Right atrium auricular region (tissue), 2 donors: ENCODE data around the gene GRIA3. TPM values are rescaled to one million over a fixed set of nuclear protein-coding genes. Genes with fewer than 3 reads are reported as not detected.

Source experiments
- DNase-seq: peaks from one replicate; pipeline ENCODE4 v3.0.0-alpha.2; 2019; ENCODE audit warnings: low spot score
- H3K27ac ChIP-seq, 2 donors: fragments of 200-600 bp; sonication (generic); 1 replicate in 1 of 2; 2 replicates in 1 of 2; pipeline ENCODE4 v1.5.1; 2016 to 2019
- H3K27me3 ChIP-seq, 2 donors: fragments of 200-600 bp; sonication (generic); one replicate each; pipeline versions ENCODE4 v1.5.1 to v1.6.0; 2017 to 2019
- H3K36me3 ChIP-seq: fragments of 200-600 bp; sonication (generic); one replicate; pipeline ENCODE4 v1.5.1; 2016
- H3K4me1 ChIP-seq, 2 donors: fragments of 200-600 bp; sonication (generic); one replicate each; pipeline versions ENCODE4 v1.5.1 to v1.6.0; 2017 to 2019
- H3K4me3 ChIP-seq, 2 donors: fragments of 200-600 bp; sonication (generic); 1 replicate in 1 of 2; 2 replicates in 1 of 2; pipeline ENCODE4 v1.5.1; 2017 to 2019; ENCODE audit warnings: mild to moderate bottlenecking in 1 of 2, moderate library complexity in 1 of 2
- H3K9me3 ChIP-seq, 2 donors: fragments of 200-600 bp; sonication (generic); one replicate each; pipeline ENCODE4 v1.5.1; 2019
- total RNA-seq, 2 donors: library from RNA; depleted of rRNA; stranded (reverse); fragments of >200 nt; gene quantifications; one replicate each; pipeline ENCODE4 v1.1.0, GENCODE V29; 2016
- TF ChIP-seq, protein P1 (sequence below), 2 donors: fragments of 200-600 bp; sonication (generic); IDR thresholded peaks; one replicate each; pipeline ENCODE4 v1.5.1; 2019; ENCODE audit warnings: antibody characterized with exemption in 2 of 2

GRIA3 gene
- total RNA-seq, 2 donors from 2014 or later, result 0.74 to 1.0 TPM

DNA sequence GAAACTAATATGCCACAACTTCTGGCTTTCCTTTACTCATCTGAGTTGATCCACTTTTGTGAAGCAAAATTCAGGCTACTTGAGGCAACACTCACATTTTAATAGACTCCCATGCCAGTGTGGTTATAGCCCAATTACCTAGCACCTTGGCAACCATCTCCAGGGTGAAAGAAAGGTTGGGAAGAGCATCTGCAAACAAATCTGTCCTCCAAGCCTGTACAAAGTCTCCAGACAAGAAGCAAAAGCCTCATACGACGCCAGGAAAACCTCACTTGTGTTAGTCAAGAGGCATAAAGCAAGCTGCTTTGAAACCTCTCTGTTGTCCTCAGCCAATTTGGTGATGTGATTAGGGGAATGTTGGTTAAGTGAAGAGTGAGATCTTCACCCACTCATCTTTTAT, 302.2 kb downstream of the GRIA3 start:
- no peak for DNase-seq
- no peaks in the 10 kb centered on the region for H3K36me3 ChIP-seq
- TF ChIP-seq, protein P1, sequence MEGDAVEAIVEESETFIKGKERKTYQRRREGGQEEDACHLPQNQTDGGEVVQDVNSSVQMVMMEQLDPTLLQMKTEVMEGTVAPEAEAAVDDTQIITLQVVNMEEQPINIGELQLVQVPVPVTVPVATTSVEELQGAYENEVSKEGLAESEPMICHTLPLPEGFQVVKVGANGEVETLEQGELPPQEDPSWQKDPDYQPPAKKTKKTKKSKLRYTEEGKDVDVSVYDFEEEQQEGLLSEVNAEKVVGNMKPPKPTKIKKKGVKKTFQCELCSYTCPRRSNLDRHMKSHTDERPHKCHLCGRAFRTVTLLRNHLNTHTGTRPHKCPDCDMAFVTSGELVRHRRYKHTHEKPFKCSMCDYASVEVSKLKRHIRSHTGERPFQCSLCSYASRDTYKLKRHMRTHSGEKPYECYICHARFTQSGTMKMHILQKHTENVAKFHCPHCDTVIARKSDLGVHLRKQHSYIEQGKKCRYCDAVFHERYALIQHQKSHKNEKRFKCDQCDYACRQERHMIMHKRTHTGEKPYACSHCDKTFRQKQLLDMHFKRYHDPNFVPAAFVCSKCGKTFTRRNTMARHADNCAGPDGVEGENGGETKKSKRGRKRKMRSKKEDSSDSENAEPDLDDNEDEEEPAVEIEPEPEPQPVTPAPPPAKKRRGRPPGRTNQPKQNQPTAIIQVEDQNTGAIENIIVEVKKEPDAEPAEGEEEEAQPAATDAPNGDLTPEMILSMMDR (IDR thresholded peaks at IDR 0.05), result no peak
- no peaks in the 10 kb centered on the region for H3K4me1 ChIP-seq
- no peaks in the 10 kb centered on the region for H3K9me3 ChIP-seq
- no peak overlapping the region for H3K4me3 ChIP-seq
- no peaks in the 10 kb centered on the region for H3K27me3 ChIP-seq
- no peak overlapping the region for H3K27ac ChIP-seq

DNA sequence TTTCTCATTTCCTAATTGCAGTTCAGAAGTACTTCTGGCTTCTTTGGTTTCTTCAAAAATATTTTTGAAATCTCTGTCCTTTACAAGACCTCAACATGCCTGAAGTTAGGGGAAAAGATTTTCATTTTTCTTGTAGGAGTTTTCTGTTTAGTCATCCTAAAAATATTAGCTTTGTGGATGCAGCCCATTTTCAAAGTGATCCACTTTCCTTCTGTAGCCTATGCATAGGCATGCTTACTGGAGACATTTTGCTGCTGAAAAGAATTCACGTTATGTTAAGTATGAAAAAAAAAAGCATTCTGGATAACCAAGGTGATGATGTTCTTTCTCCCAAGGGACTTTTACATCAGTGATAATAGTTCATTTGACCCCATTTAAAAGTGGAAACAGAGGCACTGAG, 303.2 kb downstream of the GRIA3 start:
- no peaks in the 10 kb centered on the region for H3K4me1 ChIP-seq
- H3K9me3 ChIP-seq, result no peaks in the 10 kb centered on the region
- H3K36me3 ChIP-seq, result no peaks in the 10 kb centered on the region
- no peaks in the 10 kb centered on the region for H3K27me3 ChIP-seq
- no peak overlapping the region for H3K27ac ChIP-seq
- DNase-seq, result no peak
- H3K4me3 ChIP-seq, result no peak overlapping the region
- TF ChIP-seq, protein P1 (IDR thresholded peaks at IDR 0.05), result no peak

DNA sequence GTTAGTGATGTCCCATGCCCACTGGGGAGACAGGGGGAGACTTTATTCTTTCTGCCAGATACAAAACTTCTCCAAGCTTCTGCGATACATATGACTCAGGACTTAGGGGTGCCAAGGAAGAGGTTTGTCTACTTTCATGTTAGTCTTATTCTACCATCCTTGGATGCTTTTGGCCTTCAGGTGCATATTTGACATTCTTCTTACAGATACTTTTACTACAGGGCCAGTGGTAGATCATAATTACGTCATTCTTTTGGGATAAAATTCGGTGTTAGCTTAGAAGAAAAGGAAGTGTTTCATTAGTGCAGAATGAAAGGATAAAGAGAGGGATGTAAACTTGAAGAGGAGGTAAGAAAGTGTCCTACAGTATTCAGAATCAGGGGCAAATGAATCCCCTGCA, 303.6 kb downstream of the GRIA3 start:
- H3K4me1 ChIP-seq, result no peaks in the 10 kb centered on the region
- DNase-seq, result no peak
- no peaks in the 10 kb centered on the region for H3K36me3 ChIP-seq
- TF ChIP-seq, protein P1 (IDR thresholded peaks at IDR 0.05), result no peak
- H3K27me3 ChIP-seq, result no peaks in the 10 kb centered on the region
- H3K4me3 ChIP-seq, result no peak overlapping the region
- H3K9me3 ChIP-seq, result no peaks in the 10 kb centered on the region
- no peak overlapping the region for H3K27ac ChIP-seq

DNA sequence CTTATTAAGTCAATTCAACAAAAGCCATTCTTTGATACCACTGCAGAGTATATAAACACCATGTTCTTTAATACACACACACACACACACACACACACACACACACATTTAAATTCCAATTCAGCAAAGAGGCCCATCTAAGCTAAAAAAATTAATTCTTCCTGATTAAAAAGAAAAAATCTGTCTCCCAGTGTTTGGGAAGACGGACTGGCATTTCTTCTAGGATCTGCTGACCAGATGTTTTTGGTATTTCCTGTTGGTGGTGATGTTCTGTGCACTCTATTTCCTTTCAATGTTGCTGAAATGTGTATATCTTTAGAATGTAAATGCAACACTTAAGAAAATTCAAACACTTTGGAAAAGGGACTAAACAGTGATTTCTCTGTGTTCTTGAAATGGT, 304.9 kb downstream of the GRIA3 start:
- TF ChIP-seq, protein P1 (IDR thresholded peaks at IDR 0.05), result no peak
- Histone ChIP-seq H3K27me3 (no peaks in the 10 kb centered on the region), H3K9me3 (no peaks in the 10 kb centered on the region), H3K4me3 (no peak overlapping the region), H3K36me3 (no peaks in the 10 kb centered on the region), H3K4me1 (no peaks in the 10 kb centered on the region), H3K27ac (no peak overlapping the region)
- DNase-seq, result no peak

DNA sequence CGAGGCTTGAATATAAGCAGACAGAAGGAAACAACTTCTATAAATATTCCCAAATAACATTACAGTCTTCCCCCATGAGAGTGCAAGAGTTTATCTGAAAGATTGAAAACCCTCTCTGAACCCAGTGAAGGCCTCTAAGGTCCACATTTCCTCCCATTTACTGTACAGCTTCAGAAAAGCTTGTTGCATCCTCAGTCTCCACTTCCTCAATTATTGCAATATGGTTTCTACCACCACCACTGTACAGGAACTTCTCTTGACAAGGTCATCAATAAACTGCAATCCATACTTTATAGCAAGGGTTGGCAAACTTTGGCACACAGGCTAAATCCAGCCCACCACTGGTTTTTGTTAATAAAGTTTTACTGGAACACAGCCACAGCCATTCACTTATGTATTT, 309.8 kb downstream of the GRIA3 start:
- TF ChIP-seq, protein P1 (IDR thresholded peaks at IDR 0.05), result no peak
- H3K36me3 ChIP-seq, result no peaks in the 10 kb centered on the region
- H3K4me3 ChIP-seq, result no peak overlapping the region
- no peak for DNase-seq
- H3K27me3 ChIP-seq, result no peaks in the 10 kb centered on the region
- H3K27ac ChIP-seq, result no peak overlapping the region
- no peaks in the 10 kb centered on the region for H3K4me1 ChIP-seq
- no peaks in the 10 kb centered on the region for H3K9me3 ChIP-seq

DNA sequence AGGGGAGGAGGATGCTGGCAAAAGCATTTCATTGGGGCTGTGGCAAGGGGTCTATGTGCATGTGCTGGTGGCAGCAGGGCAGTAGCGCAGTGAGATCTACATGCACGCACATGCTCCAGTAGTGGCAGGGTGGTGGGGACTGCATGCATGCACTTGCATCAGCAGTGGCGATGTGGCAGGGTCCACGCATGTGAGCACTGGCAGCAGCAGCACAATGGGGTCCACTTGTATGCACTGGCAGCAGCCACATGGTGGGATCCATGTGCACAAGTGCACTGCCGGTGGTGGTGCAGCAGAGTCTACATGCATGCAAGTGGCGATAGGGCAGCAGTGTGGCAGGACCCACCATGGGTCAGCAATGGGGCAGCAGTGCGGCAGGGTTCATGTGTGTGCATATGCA, 315.7 kb downstream of the GRIA3 start:
- Histone ChIP-seq H3K27me3 (no peaks in the 10 kb centered on the region), H3K27ac (no peak overlapping the region)

More for the DNA sequence above, 315.7 kb downstream of the GRIA3 start:
- DNase-seq, result no peak
- H3K36me3 ChIP-seq, result no peaks in the 10 kb centered on the region
- TF ChIP-seq, protein P1 (IDR thresholded peaks at IDR 0.05), result no peak
- H3K4me1 ChIP-seq, result no peaks in the 10 kb centered on the region
- H3K9me3 ChIP-seq, result no peaks in the 10 kb centered on the region
- H3K4me3 ChIP-seq, result no peak overlapping the region
